NCI-H1694 treated with DMSO at 0.1 percent for 48 hours (cell line): ENCODE data around the gene MAN1A1.
"Not testable (repeated sequence)": the region's sequence is repeated elsewhere in the genome, so short reads cannot be mapped to it uniquely, and the experiment has no call there.

Source experiments
- DNase-seq: peaks from one replicate; lab custom pipeline; 2025; lab: John Stamatoyannopoulos, UW

Gene MAN1A1

GRCh38 chr6:119303164-119303887, 46.2 kb downstream of the MAN1A1 start:
- no peak for DNase-seq

GRCh38 chr6:119301429-119301828, 48.1 kb downstream of the MAN1A1 start:
- DNase-seq: no peak

GRCh38 chr6:119299694-119300093, 49.9 kb downstream of the MAN1A1 start:
- DNase-seq: no peak

- DNase-seq: no peak
These were observed 52.5 kb downstream of the MAN1A1 start for GRCh38 chr6:119297049-119297448.

GRCh38 chr6:119296036-119297035, 53.2 kb downstream of the MAN1A1 start:
- DNase-seq: no peak

GRCh38 chr6:119294984-119295383, 54.6 kb downstream of the MAN1A1 start:
- no peak for DNase-seq

- DNase-seq: not testable (repeated sequence)
These were observed 58.5 kb downstream of the MAN1A1 start for GRCh38 chr6:119291060-119291459.

GRCh38 chr6:119290306-119290705, 59.3 kb downstream of the MAN1A1 start:
- no peak for DNase-seq

GRCh38 chr6:119289651-119290050, 59.9 kb downstream of the MAN1A1 start:
- no peak for DNase-seq

- no peak for DNase-seq
These were observed 63.5 kb downstream of the MAN1A1 start for GRCh38 chr6:119285908-119286625.

GRCh38 chr6:119284861-119285521, 64.6 kb downstream of the MAN1A1 start:
- no peak for DNase-seq

- DNase-seq: no peak
These were observed 65.5 kb downstream of the MAN1A1 start for GRCh38 chr6:119283979-119284545.

GRCh38 chr6:119283214-119283613, 66.3 kb downstream of the MAN1A1 start:
- DNase-seq: no peak

GRCh38 chr6:119280668-119281067, 68.9 kb downstream of the MAN1A1 start:
- DNase-seq: peak; percentile 25

GRCh38 chr6:119280080-119280479, 69.5 kb downstream of the MAN1A1 start:
- no peak for DNase-seq

GRCh38 chr6:119278625-119279024, 70.9 kb downstream of the MAN1A1 start:
- DNase-seq: no peak

GRCh38 chr6:119277052-119277451, 72.5 kb downstream of the MAN1A1 start:
- no peak for DNase-seq

GRCh38 chr6:119276211-119276610, 73.3 kb downstream of the MAN1A1 start:
- no peak for DNase-seq

- DNase-seq: no peak
These were observed 75.4 kb downstream of the MAN1A1 start for GRCh38 chr6:119274197-119274595.

- DNase-seq: no peak
These were observed 76.0 kb downstream of the MAN1A1 start for GRCh38 chr6:119273272-119274196.
